Psoas muscle (tissue), 8 donors: ENCODE results near the gene TRIM27. TPM values are rescaled to one million over a fixed set of nuclear protein-coding genes. Genes with fewer than 3 reads are reported as not detected.

Experiments
- ATAC-seq, 4 donors: fragments of 200-7000 bp; cut with Tn5 transposase; one replicate each; pipeline ENCODE4 v1.9.1; 2020; ENCODE audit warnings: moderate library complexity in 3 of 4, mild to moderate bottlenecking in 2 of 4
- DNase-seq, 2 donors: peaks; one replicate each; pipeline ENCODE4 v3.0.0-alpha.2; 2020
- H3K27ac ChIP-seq: fragments of 200-600 bp; one replicate; pipeline ENCODE4 v1.8.0; 2022
- H3K27me3 ChIP-seq, 3 donors: fragments of 200-600 bp in 1 of 3; one replicate each; pipeline versions ENCODE4 v1.6.1 to v1.8.0; 2013 to 2022; ENCODE audit warnings: low read length in 2 of 3, mild to moderate bottlenecking in 2 of 3, moderate library complexity in 1 of 3; ENCODE audit not compliant: insufficient read depth in 3 of 3
- H3K36me3 ChIP-seq, 2 donors: fragments of 200-600 bp in 1 of 2; one replicate each; pipeline versions ENCODE4 v1.6.1 to v1.8.0; 2013 to 2022; ENCODE audit warnings: low read depth in 1 of 2, mild to moderate bottlenecking in 1 of 2, moderate library complexity in 1 of 2; ENCODE audit not compliant: insufficient read depth in 1 of 2
- H3K4me1 ChIP-seq: fragments of 200-600 bp; one replicate; pipeline ENCODE4 v1.8.0; 2022
- H3K4me3 ChIP-seq: fragments of 200-600 bp; one replicate; pipeline ENCODE4 v1.8.0; 2022; ENCODE audit warnings: mild to moderate bottlenecking
- H3K9me3 ChIP-seq: fragments of 200-600 bp; one replicate; pipeline ENCODE4 v1.8.0; 2022
- WGBS, 3 donors: extraction: QIAGEN DNeasy Blood & Tissue Kit; methylation state at CpG; one replicate each; pipeline versions ENCODE4 v1.1.6 to v1.1.7; 2013; 5-methylcytosine and 5-hydroxymethylcytosine counted together
- intact Hi-C, 2 donors: fragments of 100-400 bp; cut with DNase I; formaldehyde crosslinking; loops; one replicate each; pipeline versions ENCODE4 v1.11.0 to v1.14.2; 2022
- polyA plus RNA-seq, 3 donors: library from polyadenylated mRNA; stranded (reverse); fragments of 200-250 nt; gene quantifications; one replicate each; pipeline ENCODE4 v1.2.3, GENCODE V29; 2013
- total RNA-seq, 4 donors: library from RNA; stranded (reverse); fragmentation: NEBNext Ultra II Directional in 2 of 4; extraction: Animal tissue kit (Norgen Biotek cat#: 25700) in 2 of 4; gene quantifications; one replicate each; pipeline versions ENCODE4 v1.2.1 to v1.2.4, GENCODE V29; 2021 to 2023
- TF ChIP-seq, protein P1 (sequence below): fragments of 200-600 bp; IDR thresholded peaks from one replicate; pipeline ENCODE4 v1.8.0; 2022; ENCODE audit warnings: antibody characterized with exemption
- donor health status: healthy with polysubstance abuse.
- donor health status: DM: no; HTN: no; CAD: no; lungs with moderate emphysema.
- donor health status: Bipolar disorder and iron deficiency.
- donor health status: healthy.
- donor health status: DM: yes; HTN: yes; CAD: no.
- donor health status: DM: no; HTN: no; CAD: no.
- donor health status: DM: no; HTN: no; CAD: no.
- donor health status: DM: yes; HTN: yes; CAD: no.

The TRIM27 gene
- total and polyA plus RNA-seq, 7 donors = 15.0 to 42.8 (median 23.7) TPM

DNA sequence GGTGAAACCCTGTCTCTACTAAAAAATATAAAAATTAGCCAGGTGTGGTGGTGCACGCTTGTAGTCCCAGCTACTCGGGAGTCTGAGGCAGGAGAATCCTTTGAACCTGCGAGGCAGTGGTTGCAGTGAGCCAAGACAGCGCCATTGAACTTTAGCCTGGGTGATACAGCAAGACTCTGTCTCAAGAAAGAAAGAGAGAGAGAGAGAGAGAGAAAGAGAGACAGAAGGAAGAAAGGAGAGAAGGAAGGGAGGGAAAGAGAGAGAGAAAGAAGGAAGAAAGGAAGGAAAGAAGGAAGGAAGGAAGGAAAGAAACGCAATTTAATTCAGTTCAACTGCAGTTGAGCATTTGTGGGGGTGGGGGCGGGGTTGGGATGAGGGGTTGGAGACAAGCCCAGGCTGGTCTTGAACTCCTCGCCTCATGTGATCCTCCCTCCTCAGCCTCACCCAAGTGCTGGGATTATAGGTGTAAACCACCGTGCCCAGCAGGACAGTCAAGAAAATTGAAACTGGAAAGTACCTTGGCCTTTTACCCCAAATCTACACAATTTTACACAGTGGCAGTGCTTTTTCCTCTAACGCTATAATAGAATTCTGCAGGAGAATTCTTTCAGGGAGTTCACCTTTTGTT lies 30.5 kb downstream of the TRIM27 start:
- H3K36me3 ChIP-seq = no peaks in the 10 kb centered on the region
- H3K4me3 ChIP-seq = no peak overlapping the region
- H3K27me3 ChIP-seq = no peaks in the 10 kb centered on the region
- ATAC-seq (no peak), DNase-seq (no peak)
- WGBS, 3 donors = 78 to 85% (median 82%) methylated on average over 9 of the region's 9 CpGs
- no peak overlapping the region for H3K27ac ChIP-seq
- TF ChIP-seq, protein P1, sequence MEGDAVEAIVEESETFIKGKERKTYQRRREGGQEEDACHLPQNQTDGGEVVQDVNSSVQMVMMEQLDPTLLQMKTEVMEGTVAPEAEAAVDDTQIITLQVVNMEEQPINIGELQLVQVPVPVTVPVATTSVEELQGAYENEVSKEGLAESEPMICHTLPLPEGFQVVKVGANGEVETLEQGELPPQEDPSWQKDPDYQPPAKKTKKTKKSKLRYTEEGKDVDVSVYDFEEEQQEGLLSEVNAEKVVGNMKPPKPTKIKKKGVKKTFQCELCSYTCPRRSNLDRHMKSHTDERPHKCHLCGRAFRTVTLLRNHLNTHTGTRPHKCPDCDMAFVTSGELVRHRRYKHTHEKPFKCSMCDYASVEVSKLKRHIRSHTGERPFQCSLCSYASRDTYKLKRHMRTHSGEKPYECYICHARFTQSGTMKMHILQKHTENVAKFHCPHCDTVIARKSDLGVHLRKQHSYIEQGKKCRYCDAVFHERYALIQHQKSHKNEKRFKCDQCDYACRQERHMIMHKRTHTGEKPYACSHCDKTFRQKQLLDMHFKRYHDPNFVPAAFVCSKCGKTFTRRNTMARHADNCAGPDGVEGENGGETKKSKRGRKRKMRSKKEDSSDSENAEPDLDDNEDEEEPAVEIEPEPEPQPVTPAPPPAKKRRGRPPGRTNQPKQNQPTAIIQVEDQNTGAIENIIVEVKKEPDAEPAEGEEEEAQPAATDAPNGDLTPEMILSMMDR = no peak
- no peaks in the 10 kb centered on the region for H3K9me3 ChIP-seq
- intact Hi-C loops = no loop called here
- H3K4me1 ChIP-seq = peaks cover 6% of the 10 kb centered on the region

DNA sequence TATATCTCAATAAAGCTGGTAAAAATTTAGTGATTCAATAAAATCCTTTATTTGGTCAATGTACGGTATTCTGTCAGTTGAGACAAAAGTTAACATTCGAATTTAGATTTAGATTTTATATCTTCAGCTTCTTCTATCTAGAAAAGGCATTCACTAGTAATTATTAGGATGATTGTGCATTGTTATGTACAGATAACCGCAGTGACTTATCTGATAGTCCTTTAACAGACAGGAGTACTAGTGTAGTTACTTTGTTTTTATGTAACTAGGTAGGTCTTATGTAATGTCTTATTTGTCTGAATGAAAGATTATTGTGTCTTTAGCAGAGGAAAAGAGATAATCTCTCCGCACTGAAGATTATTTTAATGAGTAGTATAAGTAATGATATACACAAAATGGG lies 31.3 kb downstream of the TRIM27 start:
- 80 to 92% (median 88%) methylated on average over 4 of the region's 4 CpGs for WGBS, 3 donors
- Histone ChIP-seq H3K4me3 (no peak overlapping the region), H3K27ac (no peak overlapping the region), H3K9me3 (no peaks in the 10 kb centered on the region), H3K36me3 (no peaks in the 10 kb centered on the region), H3K4me1 (peaks cover 1% of the 10 kb centered on the region), H3K27me3 (no peaks in the 10 kb centered on the region)
- ATAC-seq = no peak
- no peak for DNase-seq
- TF ChIP-seq, protein P1 = no peak
- intact Hi-C loops = no loop called here

DNA sequence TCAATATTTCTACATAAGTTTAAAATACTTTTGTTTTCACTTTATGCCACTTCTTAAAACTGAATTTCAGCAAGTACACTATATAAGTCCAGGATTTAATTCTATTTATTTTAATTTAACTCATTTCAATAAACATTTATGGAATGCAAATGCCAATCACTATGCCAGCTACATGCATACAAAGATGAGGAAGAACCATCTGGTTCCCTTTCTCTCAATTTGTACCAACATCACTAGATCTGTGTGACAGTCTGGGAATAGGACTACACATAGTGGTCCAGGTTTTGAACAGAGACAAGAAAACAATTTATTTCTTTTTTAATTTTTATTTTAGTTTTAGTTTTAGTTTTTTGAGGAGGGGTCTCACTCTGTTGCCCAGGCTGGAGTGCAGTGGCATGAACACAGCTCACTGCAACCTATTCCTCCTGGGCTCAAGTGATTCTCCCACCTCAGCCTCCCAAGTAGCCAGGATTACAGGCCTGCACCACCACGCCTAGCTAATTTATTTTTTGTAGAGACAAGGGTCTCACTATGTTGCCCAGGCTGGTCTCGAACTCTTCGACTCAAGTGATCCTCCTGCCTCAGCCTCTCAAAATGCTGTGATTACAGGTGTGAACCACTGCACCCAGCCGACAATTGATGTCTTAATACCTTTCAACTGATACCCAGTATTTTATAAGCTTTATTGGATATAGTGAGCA lies 35.8 kb downstream of the TRIM27 start:
- Histone ChIP-seq H3K4me1 (no peaks in the 10 kb centered on the region), H3K9me3 (no peaks in the 10 kb centered on the region), H3K27me3 (peaks cover 0 to 19% (median 5%) of the 10 kb centered on the region in 3 donors), H3K4me3 (no peak overlapping the region), H3K27ac (no peak overlapping the region), H3K36me3 (no peaks in the 10 kb centered on the region)
- WGBS, 3 donors = 92 to 96% (median 95%) methylated on average over 4 of the region's 4 CpGs
- ATAC-seq (no peak), DNase-seq (no peak)
- intact Hi-C loops = no loop called here
- TF ChIP-seq, protein P1 = no peak

DNA sequence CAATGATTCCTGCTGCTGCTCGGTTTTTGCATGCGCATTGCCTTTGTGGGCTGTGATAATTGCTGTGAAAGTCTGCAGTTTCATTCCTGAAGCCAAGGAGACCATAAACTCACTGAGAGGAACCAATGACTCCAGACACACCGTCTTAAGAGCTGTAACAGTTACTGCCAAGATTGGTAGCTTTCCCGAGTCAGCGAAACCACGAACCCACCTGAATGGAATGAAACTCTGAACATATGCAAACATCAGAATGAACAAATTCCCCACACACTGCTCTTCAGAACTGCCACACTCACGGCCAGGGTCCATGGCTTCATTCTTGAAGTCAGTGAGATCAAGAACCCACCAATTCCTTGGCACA lies 37.7 kb downstream of the TRIM27 start:
- Histone ChIP-seq H3K4me3 (no peak overlapping the region), H3K4me1 (no peaks in the 10 kb centered on the region), H3K27me3 (peaks cover 0 to 22% (median 5%) of the 10 kb centered on the region in 3 donors), H3K36me3 (no peaks in the 10 kb centered on the region), H3K27ac (no peak overlapping the region), H3K9me3 (no peaks in the 10 kb centered on the region)
- DNase-seq (no peak), ATAC-seq (no peak)
- intact Hi-C loops = no loop called here
- TF ChIP-seq, protein P1 = no peak
- WGBS, 3 donors = 73 to 86% (median 82%) methylated on average over 7 of the region's 7 CpGs
